HL-60/S4 treated with retinoic acid at 250 ng/mL for 4 days and 3 days (cell line): ENCODE data around the gene FGF19.

Experiments used
- in situ Hi-C: fragments of 300-500 bp; cut with MboI; formaldehyde crosslinking; loops from 2 replicates; pipeline ENCODE4 v1.7.0; 2022; ENCODE audit warnings: low sequenced_read_pairs

Gene FGF19

DNA sequence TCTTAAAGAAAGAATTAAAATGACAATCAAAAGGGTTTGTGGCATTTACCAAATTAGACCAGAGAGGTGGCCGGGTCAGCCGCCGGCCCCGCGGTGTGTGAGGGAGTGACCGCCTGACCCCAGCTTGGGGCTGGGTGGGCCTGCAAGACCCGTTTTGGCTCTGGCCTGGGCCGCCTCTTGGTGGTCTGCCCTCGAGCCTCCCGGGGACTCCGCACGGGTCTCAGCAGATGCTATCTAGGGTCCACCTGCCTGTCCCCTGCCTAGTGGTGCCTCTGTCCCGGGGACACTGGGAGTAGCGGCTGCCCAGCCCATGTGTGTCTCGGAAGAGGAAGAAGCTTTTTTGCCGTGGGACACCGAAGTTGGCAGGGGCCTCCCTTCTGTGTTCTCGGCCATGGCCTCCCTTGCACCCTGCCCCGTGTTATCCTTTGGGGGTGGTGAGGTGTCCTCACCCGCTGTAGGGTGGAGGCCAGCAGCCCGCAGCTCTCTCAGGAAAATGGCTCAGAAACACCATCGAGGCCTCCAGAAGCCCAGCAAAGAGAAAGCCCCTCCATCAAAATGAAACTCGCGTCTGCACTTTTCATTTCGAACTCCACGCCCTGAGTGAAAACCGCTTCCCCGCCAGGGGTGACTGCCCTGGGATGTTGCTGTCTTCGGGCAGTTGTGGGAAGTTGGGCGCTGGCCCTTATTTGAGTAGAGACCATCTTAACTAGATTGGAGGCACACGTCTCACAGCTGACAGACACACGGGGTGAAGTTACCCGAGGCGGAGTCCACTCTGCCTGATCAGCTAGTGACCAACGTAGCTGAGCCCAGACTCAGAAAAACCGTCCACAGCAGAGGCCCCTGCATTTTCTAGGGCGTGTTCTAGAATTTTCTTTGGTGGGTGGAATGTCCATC, 54.9 kb downstream of the FGF19 start:
- in situ Hi-C loops: loop anchor here (10.0 to 25.0 kb wide), 2 partner anchors 212 to 354 kb away; partner anchors contain the start of gene MYEOV
